ENCODE measurements around the gene ARL3. TPM values are rescaled to one million over a fixed set of nuclear protein-coding genes. Genes with fewer than 3 reads are reported as not detected.
"Not testable (repeated sequence)": the region's sequence is repeated elsewhere in the genome, so short reads cannot be mapped to it uniquely, and the experiment has no call there.

The ARL3 gene
- total RNA-seq, 4 donors from 2014 or later: 2.2 to 3.4 (median 2.8) TPM

DNA sequence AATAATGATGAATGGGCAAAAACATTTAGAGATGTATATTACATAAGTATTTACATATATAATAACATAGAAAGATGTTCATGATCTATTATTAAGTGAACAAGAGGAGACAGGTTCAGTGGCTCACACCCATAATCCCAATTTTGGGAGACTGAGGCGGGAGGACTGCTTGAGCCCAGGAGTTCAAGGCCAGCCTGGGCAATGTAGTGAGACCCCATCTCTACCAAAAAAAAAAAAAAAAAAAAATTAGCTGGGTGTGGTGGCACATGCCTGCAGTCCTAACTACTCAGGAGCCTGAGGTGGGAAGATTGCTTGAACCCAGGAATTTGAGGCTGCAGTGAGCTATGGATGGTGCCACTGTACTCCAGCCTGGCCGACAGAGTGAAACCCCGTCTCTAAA, 12.4 kb downstream of the ARL3 start:
- H3K4me1 ChIP-seq: no peaks in the 10 kb centered on the region
- no peak for DNase-seq
- H3K27me3 ChIP-seq: no peaks in the 10 kb centered on the region
- H3K27ac ChIP-seq: no peak overlapping the region
- H3K9me3 ChIP-seq: no peaks in the 10 kb centered on the region
- whole genome bisulfite sequencing, 2 donors (ENCODE audit: low coverage in 1 of 2): 98 to 100% methylated on average over 3 of the region's 3 CpGs
- peaks cover 0 to 10% (median 3%) of the 10 kb centered on the region in 4 donors for H3K36me3 ChIP-seq
- H3K4me3 ChIP-seq: no peak overlapping the region
- in situ Hi-C loops (cut with MboI; ENCODE audit: low pct_ligation_motif_present in 1 of 4, low pct_unique_long_range_greater_than_20kb in 1 of 4, low sequenced_read_pairs in 3 of 4) (no loop called here), intact Hi-C loops (cut with DNase I; ENCODE audit: low total_unique reads) (loop anchor here (1.0 kb wide), 1 partner anchor 36 kb away; no protein-coding TSS in a partner anchor)
- TF ChIP-seq EP300 (IDR thresholded peaks at IDR 0.05; ENCODE audit: low read depth) (no peak), POLR2A (IDR thresholded peaks at IDR 0.05) (no peak), POLR2AphosphoS5 (IDR thresholded peaks at IDR 0.05) (no peak)
- TF ChIP-seq, protein P1, sequence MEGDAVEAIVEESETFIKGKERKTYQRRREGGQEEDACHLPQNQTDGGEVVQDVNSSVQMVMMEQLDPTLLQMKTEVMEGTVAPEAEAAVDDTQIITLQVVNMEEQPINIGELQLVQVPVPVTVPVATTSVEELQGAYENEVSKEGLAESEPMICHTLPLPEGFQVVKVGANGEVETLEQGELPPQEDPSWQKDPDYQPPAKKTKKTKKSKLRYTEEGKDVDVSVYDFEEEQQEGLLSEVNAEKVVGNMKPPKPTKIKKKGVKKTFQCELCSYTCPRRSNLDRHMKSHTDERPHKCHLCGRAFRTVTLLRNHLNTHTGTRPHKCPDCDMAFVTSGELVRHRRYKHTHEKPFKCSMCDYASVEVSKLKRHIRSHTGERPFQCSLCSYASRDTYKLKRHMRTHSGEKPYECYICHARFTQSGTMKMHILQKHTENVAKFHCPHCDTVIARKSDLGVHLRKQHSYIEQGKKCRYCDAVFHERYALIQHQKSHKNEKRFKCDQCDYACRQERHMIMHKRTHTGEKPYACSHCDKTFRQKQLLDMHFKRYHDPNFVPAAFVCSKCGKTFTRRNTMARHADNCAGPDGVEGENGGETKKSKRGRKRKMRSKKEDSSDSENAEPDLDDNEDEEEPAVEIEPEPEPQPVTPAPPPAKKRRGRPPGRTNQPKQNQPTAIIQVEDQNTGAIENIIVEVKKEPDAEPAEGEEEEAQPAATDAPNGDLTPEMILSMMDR (IDR thresholded peaks at IDR 0.05): no peak

GRCh38 chr10:102701272-102701671, 12.9 kb downstream of the ARL3 start:
- Histone ChIP-seq H3K36me3 (peaks cover 0 to 15% (median 3%) of the 10 kb centered on the region in 4 donors), H3K27ac (no peak overlapping the region), H3K4me3 (no peak overlapping the region), H3K4me1 (no peaks in the 10 kb centered on the region), H3K27me3 (no peaks in the 10 kb centered on the region), H3K9me3 (no peaks in the 10 kb centered on the region)
- in situ Hi-C loops (cut with MboI; ENCODE audit: low pct_ligation_motif_present in 1 of 4, low pct_unique_long_range_greater_than_20kb in 1 of 4, low sequenced_read_pairs in 3 of 4) (no loop called here), intact Hi-C loops (cut with DNase I; ENCODE audit: low total_unique reads) (loop anchor here (1.0 kb wide), 1 partner anchor 36 kb away; no protein-coding TSS in a partner anchor)
- WGBS, 2 donors (ENCODE audit: low coverage in 1 of 2): 72 to 87% methylated on average over 3 of the region's 3 CpGs
- DNase-seq: no peak
- TF ChIP-seq POLR2AphosphoS5 (IDR thresholded peaks at IDR 0.05): no peak
- no peak for TF ChIP-seq POLR2A (IDR thresholded peaks at IDR 0.05)
- no peak for TF ChIP-seq EP300 (IDR thresholded peaks at IDR 0.05; ENCODE audit: low read depth)
- TF ChIP-seq, protein P1 (IDR thresholded peaks at IDR 0.05): no peak

DNA sequence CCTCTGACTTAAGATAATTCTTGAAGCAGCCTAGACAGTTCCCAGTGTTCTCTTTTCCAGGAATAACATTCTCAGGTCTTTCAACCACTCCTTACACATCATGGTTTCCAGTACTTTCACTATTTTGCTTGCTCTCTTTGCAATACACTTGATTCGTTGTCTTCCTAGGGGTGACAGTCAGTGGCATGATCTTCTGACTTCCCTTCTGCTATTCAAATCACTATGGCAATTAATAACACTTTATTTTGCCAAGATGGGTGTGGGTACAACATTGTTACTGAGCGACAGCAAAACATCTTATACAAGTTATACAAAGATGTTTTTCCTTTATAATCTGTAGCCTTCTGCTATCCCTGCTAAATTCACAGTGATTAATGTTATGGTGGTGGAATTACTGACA, 15.3 kb downstream of the ARL3 start:
- WGBS, 2 donors (ENCODE audit: low coverage in 1 of 2): 89% methylated on average over 2 of the region's 2 CpGs; no CpG with 5 or more reads in 1 of the 2 donors
- in situ Hi-C loops (cut with MboI; ENCODE audit: low pct_ligation_motif_present in 1 of 4, low pct_unique_long_range_greater_than_20kb in 1 of 4, low sequenced_read_pairs in 3 of 4): no loop called here
- intact Hi-C loops (cut with DNase I; ENCODE audit: low total_unique reads): no loop called here
- DNase-seq: no peak
- TF ChIP-seq POLR2A (IDR thresholded peaks at IDR 0.05): no peak
- TF ChIP-seq POLR2AphosphoS5 (IDR thresholded peaks at IDR 0.05): no peak
- TF ChIP-seq EP300 (IDR thresholded peaks at IDR 0.05; ENCODE audit: low read depth): no peak
- TF ChIP-seq, protein P1 (IDR thresholded peaks at IDR 0.05): no peak
- H3K9me3 ChIP-seq: no peaks in the 10 kb centered on the region
- H3K27me3 ChIP-seq: no peaks in the 10 kb centered on the region
- H3K4me1 ChIP-seq: no peaks in the 10 kb centered on the region
- no peak overlapping the region for H3K27ac ChIP-seq
- peaks cover 0 to 15% (median 3%) of the 10 kb centered on the region in 4 donors for H3K36me3 ChIP-seq
- H3K4me3 ChIP-seq: no peak overlapping the region

- Histone ChIP-seq H3K4me3 (no peak overlapping the region), H3K27me3 (no peaks in the 10 kb centered on the region), H3K27ac (no peak overlapping the region), H3K9me3 (no peaks in the 10 kb centered on the region), H3K4me1 (no peaks in the 10 kb centered on the region), H3K36me3 (peaks cover 0 to 15% (median 3%) of the 10 kb centered on the region in 4 donors)
- intact Hi-C loops (cut with DNase I; ENCODE audit: low total_unique reads) (no loop called here), in situ Hi-C loops (cut with MboI; ENCODE audit: low pct_ligation_motif_present in 1 of 4, low pct_unique_long_range_greater_than_20kb in 1 of 4, low sequenced_read_pairs in 3 of 4) (no loop called here)
- TF ChIP-seq POLR2A (IDR thresholded peaks at IDR 0.05): no peak
- TF ChIP-seq EP300 (IDR thresholded peaks at IDR 0.05; ENCODE audit: low read depth): no peak
- TF ChIP-seq, protein P1 (IDR thresholded peaks at IDR 0.05): no peak
- TF ChIP-seq POLR2AphosphoS5 (IDR thresholded peaks at IDR 0.05): no peak
- no peak for DNase-seq
- 61 to 92% methylated on average over 2 to 3 of the region's 3 CpGs for WGBS, 2 donors (ENCODE audit: low coverage in 1 of 2)
Observed at GRCh38 chr10:102696736-102697135, 17.5 kb downstream of the ARL3 start.

DNA sequence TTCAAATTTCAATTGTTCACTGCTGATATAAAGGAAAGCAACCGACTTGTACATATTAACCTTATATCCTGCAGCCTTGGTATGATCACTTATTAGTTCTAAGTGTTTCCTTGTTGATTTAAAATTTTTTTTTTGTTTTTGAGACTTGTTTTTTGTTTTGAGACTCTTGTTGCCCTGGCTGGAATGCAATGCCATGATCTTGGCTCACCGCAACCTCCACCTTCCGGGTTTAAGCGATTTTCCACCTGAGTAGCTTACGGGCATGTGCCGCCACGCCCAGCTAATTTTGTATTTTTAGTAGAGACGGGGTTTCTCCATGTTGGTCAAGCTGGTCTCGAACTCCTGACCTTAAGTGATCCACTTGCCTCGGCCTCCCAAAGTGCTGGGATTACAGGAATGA, 18.8 kb downstream of the ARL3 start:
- H3K27ac ChIP-seq; H3K9me3 ChIP-seq; intact Hi-C loops (cut with DNase I; ENCODE audit: low total_unique reads); DNase-seq; H3K27me3 ChIP-seq; H3K4me1 ChIP-seq; in situ Hi-C loops (cut with MboI; ENCODE audit: low pct_ligation_motif_present in 1 of 4, low pct_unique_long_range_greater_than_20kb in 1 of 4, low sequenced_read_pairs in 3 of 4); H3K4me3 ChIP-seq: not testable (repeated sequence)
- WGBS, 2 donors (ENCODE audit: low coverage in 1 of 2): 67 to 95% methylated on average over 1 to 10 of the region's 10 CpGs
- H3K36me3 ChIP-seq: peaks cover 0 to 15% (median 3%) of the 10 kb centered on the region in 4 donors
